Esophagus muscularis mucosa (tissue), 4 donors: ENCODE data around the gene DCC. TPM values are rescaled to one million over a fixed set of nuclear protein-coding genes. Genes with fewer than 3 reads are reported as not detected.

Source experiments
- DNase-seq: peaks from one replicate; pipeline ENCODE4 v3.0.0-alpha.2; 2017; ENCODE audit errors: extremely low spot score
- H3K27ac ChIP-seq, 4 donors: fragments of 200-600 bp; sonication (generic); replicated peaks in 1 of 4; 1 replicate in 3 of 4; 2 replicates in 1 of 4; pipeline ENCODE4 v1.5.1; 2016 to 2019; ENCODE audit warnings: mild to moderate bottlenecking in 1 of 4
- H3K27me3 ChIP-seq, 4 donors: fragments of 200-600 bp; sonication (generic); one replicate each; pipeline versions ENCODE4 v1.5.1 to v1.6.0; 2016 to 2019
- H3K36me3 ChIP-seq, 4 donors: fragments of 200-600 bp; sonication (generic); one replicate each; pipeline ENCODE4 v1.5.1; 2016 to 2019
- H3K4me1 ChIP-seq, 4 donors: fragments of 200-600 bp; sonication (generic); one replicate each; pipeline ENCODE4 v1.5.1; 2016 to 2019
- H3K4me3 ChIP-seq, 4 donors: fragments of 200-600 bp; sonication (generic); 1 replicate in 2 of 4; 2 replicates in 2 of 4; pipeline ENCODE4 v1.5.1; 2016 to 2019; ENCODE audit warnings: mild to moderate bottlenecking in 4 of 4, moderate library complexity in 1 of 4
- H3K9me3 ChIP-seq, 4 donors: fragments of 200-600 bp; sonication (generic); 1 replicate in 3 of 4; 2 replicates in 1 of 4; pipeline ENCODE4 v1.5.1; 2016 to 2019
- CTCF ChIP-seq, 3 experiments: fragments of 200-600 bp in 2 of 3; fragments of 450-650 bp in 1 of 3; sonication (generic) in 2 of 3; IDR thresholded peaks; one replicate each; pipeline ENCODE4 v1.5.1; 2017 to 2019; ENCODE audit warnings: antibody characterized with exemption in 3 of 3, mild to moderate bottlenecking in 2 of 3, moderate library complexity in 1 of 3
- EP300 ChIP-seq: sonication (generic); formaldehyde crosslinking; IDR thresholded peaks from one replicate; pipeline ENCODE4 v1.6.1; 2017; ENCODE audit warnings: antibody characterized with exemption
- POLR2A ChIP-seq: fragments of 450-650 bp; IDR thresholded peaks from one replicate; pipeline ENCODE4 v1.6.1; 2017; ENCODE audit warnings: antibody characterized with exemption, moderate library complexity, mild to moderate bottlenecking, low read depth
- POLR2AphosphoS5 ChIP-seq, 2 donors: sonication (generic); formaldehyde crosslinking; IDR thresholded peaks; one replicate each; pipeline ENCODE4 v1.6.1; 2017; ENCODE audit warnings: antibody characterized with exemption in 2 of 2
- WGBS: methylation state at CpG from one replicate; pipeline ENCODE4 v1.1.5; 2018; 5-methylcytosine and 5-hydroxymethylcytosine counted together
- intact Hi-C: fragments of 100-400 bp; cut with DNase I; formaldehyde crosslinking; loops from one replicate; pipeline ENCODE4 v1.15.1; 2023
- total RNA-seq, 4 donors: library from RNA; depleted of rRNA; stranded (reverse); fragments of >200 nt; gene quantifications; one replicate each; pipeline versions ENCODE4 v1.1.0 to v1.2.1, GENCODE V29; 2016

DCC gene
- total RNA-seq, 4 donors from 2014 or later: 0.46 to 0.99 (median 0.83) TPM; not detected in 1

- intact Hi-C loops: no loop called here
- no peak for DNase-seq
- 39% methylated on average over 13 of the region's 13 CpGs for WGBS
- Histone ChIP-seq H3K27me3 (peaks cover 0 to 9% (median 0%) of the 10 kb centered on the region in 4 donors), H3K4me1 (no peaks in the 10 kb centered on the region), H3K4me3 (no peak overlapping the region), H3K9me3 (no peaks in the 10 kb centered on the region), H3K27ac (no peak overlapping the region), H3K36me3 (no peaks in the 10 kb centered on the region)
- TF ChIP-seq CTCF (IDR thresholded peaks at IDR 0.05) (no peak), POLR2AphosphoS5 (IDR thresholded peaks at IDR 0.05) (no peak), POLR2A (no peak), EP300 (no peak)
Measured at GRCh38 chr18:52572036-52573000, 232.3 kb downstream of the DCC start.

GRCh38 chr18:52577795-52578194 is 237.8 kb downstream of the DCC start:
- TF ChIP-seq CTCF (IDR thresholded peaks at IDR 0.05): no peak
- no peak for TF ChIP-seq EP300
- TF ChIP-seq POLR2AphosphoS5 (IDR thresholded peaks at IDR 0.05): no peak
- no peak for TF ChIP-seq POLR2A
- Histone ChIP-seq H3K9me3 (no peaks in the 10 kb centered on the region), H3K27me3 (no peaks in the 10 kb centered on the region), H3K27ac (no peak overlapping the region), H3K36me3 (no peaks in the 10 kb centered on the region), H3K4me3 (no peak overlapping the region), H3K4me1 (no peaks in the 10 kb centered on the region)
- DNase-seq: no peak
- WGBS: 65% methylated on average over 3 of the region's 3 CpGs
- intact Hi-C loops: no loop called here

- WGBS: 48% methylated on average over 1 of the region's 1 CpG
- TF ChIP-seq POLR2AphosphoS5 (IDR thresholded peaks at IDR 0.05) (no peak), EP300 (no peak), CTCF (IDR thresholded peaks at IDR 0.05) (no peak), POLR2A (no peak)
- intact Hi-C loops: no loop called here
- no peak overlapping the region for H3K4me3 ChIP-seq
- no peaks in the 10 kb centered on the region for H3K9me3 ChIP-seq
- H3K27ac ChIP-seq: no peak overlapping the region
- H3K36me3 ChIP-seq: no peaks in the 10 kb centered on the region
- no peak for DNase-seq
- H3K27me3 ChIP-seq: no peaks in the 10 kb centered on the region
- H3K4me1 ChIP-seq: no peaks in the 10 kb centered on the region
Measured at GRCh38 chr18:52582061-52582460, 242.1 kb downstream of the DCC start.

GRCh38 chr18:52582516-52582915 is 242.5 kb downstream of the DCC start:
- intact Hi-C loops: no loop called here
- Histone ChIP-seq H3K4me3 (no peak overlapping the region), H3K9me3 (no peaks in the 10 kb centered on the region), H3K4me1 (no peaks in the 10 kb centered on the region), H3K36me3 (no peaks in the 10 kb centered on the region), H3K27me3 (no peaks in the 10 kb centered on the region), H3K27ac (no peak overlapping the region)
- WGBS: 38% methylated on average over 1 of the region's 1 CpG
- DNase-seq: no peak
- TF ChIP-seq CTCF (IDR thresholded peaks at IDR 0.05): no peak
- no peak for TF ChIP-seq EP300
- no peak for TF ChIP-seq POLR2AphosphoS5 (IDR thresholded peaks at IDR 0.05)
- TF ChIP-seq POLR2A: no peak
